Transverse colon (tissue), 4 donors: ENCODE data around the gene TRPT1. TPM values are rescaled to one million over a fixed set of nuclear protein-coding genes. Genes with fewer than 3 reads are reported as not detected.

Experiments
- DNase-seq: peaks from one replicate; pipeline ENCODE4 v3.0.0-alpha.2; 2019
- H3K27ac ChIP-seq, 4 donors: fragments of 200-600 bp; sonication (generic); 2 replicates each; pipeline ENCODE4 v1.5.1; 2016 to 2018; ENCODE audit warnings: inconsistent platforms in 4 of 4
- H3K27me3 ChIP-seq: fragments of 200-600 bp; sonication (generic); 2 replicates; pipeline ENCODE4 v1.5.1; 2017; ENCODE audit warnings: inconsistent platforms
- H3K36me3 ChIP-seq, 4 donors: fragments of 200-600 bp; sonication (generic); 2 replicates each; pipeline ENCODE4 v1.5.1; 2017 to 2019; ENCODE audit warnings: inconsistent platforms in 4 of 4
- H3K4me1 ChIP-seq, 4 donors: fragments of 200-600 bp; sonication (generic); 2 replicates each; pipeline ENCODE4 v1.5.1; 2017 to 2020; ENCODE audit warnings: inconsistent platforms in 4 of 4
- H3K4me3 ChIP-seq, 4 donors: fragments of 200-600 bp; sonication (generic); 1 replicate in 1 of 4; 2 replicates in 3 of 4; pipeline versions ENCODE4 v1.5.1 to v1.6.1; 2017 to 2019; ENCODE audit warnings: inconsistent platforms in 4 of 4
- H3K9me3 ChIP-seq, 2 donors: fragments of 200-600 bp; sonication (generic); 2 replicates each; pipeline ENCODE4 v1.5.1; 2017 to 2019; ENCODE audit warnings: inconsistent platforms in 2 of 2
- CTCF ChIP-seq, 5 experiments: fragments of 200-600 bp in 3 of 5; fragments of 450-650 bp in 2 of 5; sonication (generic) in 3 of 5; IDR thresholded peaks; 1 replicate in 2 of 5; 2 replicates in 3 of 5; pipeline ENCODE4 v1.5.1; 2016 to 2017; ENCODE audit warnings: antibody characterized with exemption in 5 of 5, inconsistent platforms in 3 of 5, mild to moderate bottlenecking in 2 of 5, moderate library complexity in 1 of 5
- EP300 ChIP-seq: sonication (generic); formaldehyde crosslinking; IDR thresholded peaks from one replicate; pipeline ENCODE4 v1.6.1; 2017; ENCODE audit warnings: antibody characterized with exemption, low read depth
- POLR2A ChIP-seq: fragments of 450-650 bp; IDR thresholded peaks from one replicate; pipeline ENCODE4 v1.6.1; 2016; ENCODE audit warnings: antibody characterized with exemption, mild to moderate bottlenecking, moderate library complexity
- POLR2AphosphoS5 ChIP-seq, 3 donors: sonication (generic); formaldehyde crosslinking; IDR thresholded peaks; one replicate each; pipeline ENCODE4 v1.6.1; 2016; ENCODE audit warnings: antibody characterized with exemption in 3 of 3
- WGBS, 2 donors: methylation state at CpG; one replicate each; pipeline ENCODE4 v1.1.5; 2018; ENCODE audit warnings: low coverage in 1 of 2; 5-methylcytosine and 5-hydroxymethylcytosine counted together
- in situ Hi-C, 4 donors: fragments of 200-750 bp; cut with MboI; loops; one replicate each; pipeline versions ENCODE4 v1.15.0 to v1.15.1; 2017; ENCODE audit warnings: low sequenced_read_pairs in 3 of 4, low pct_ligation_motif_present in 1 of 4, low pct_unique_long_range_greater_than_20kb in 1 of 4
- intact Hi-C: fragments of 100-400 bp; cut with DNase I; formaldehyde crosslinking; loops from one replicate; pipeline ENCODE4 v1.15.1; 2023; ENCODE audit warnings: low total_unique reads
- total RNA-seq, 4 donors: library from RNA; depleted of rRNA; stranded (reverse); fragments of >200 nt; gene quantifications; one replicate each; pipeline ENCODE4 v1.1.0, GENCODE V29; 2016

Gene TRPT1
- total RNA-seq, 4 donors from 2014 or later: 82.4 to 113 (median 99.1) TPM

DNA sequence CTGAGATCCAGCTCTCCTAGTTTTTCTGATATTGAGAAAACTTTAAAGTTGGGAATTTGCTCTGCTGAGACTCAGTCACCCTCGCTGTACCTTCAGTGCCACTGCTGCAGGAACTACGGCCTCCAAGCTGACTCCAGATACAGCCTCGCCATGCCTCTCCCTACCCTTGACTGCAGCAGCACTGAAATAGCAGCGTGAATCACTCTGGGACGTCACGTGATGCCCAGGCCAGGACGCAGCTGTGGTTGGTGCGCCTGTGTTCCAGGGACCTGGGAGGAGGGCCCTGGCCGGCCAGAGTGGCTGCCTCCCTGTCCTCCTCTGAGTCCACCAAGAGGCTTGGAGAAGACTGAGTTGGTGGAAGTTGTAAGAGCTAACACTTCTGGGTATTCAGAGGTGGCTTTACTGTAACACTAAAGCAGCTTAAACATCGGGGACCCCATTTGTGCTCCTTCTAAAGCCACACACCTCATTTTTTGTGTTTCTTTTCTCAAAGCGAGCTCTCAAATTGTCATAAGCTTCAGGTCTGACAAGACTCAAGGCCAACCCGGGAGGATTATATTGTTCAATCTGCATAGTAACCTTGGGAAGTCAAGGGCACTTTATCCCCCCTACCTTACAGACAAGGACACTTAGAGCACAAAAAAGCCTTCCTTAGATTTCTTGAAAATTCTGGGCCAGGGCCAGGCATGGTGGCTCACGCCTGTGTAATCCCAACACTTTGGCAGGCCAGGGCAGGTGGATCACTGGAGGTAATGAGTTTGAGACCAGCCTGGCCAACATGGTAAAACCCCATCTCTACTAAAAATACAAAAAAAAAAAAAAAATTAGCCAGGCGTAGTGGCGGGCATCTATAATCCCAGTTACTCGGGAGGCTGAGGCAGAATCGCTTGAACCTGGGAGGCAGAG lies 44.2 kb downstream of the TRPT1 start:
- Histone ChIP-seq H3K36me3 (no peaks in the 10 kb centered on the region), H3K9me3 (no peaks in the 10 kb centered on the region), H3K4me3 (no peak overlapping the region), H3K27ac (peak overlapping the region; percentile 78 to 84 (median 80)), H3K27me3 (no peaks in the 10 kb centered on the region), H3K4me1 (peaks cover 21 to 37% (median 30%) of the 10 kb centered on the region in 4 donors)
- 33 to 39% methylated on average over 1 to 17 of the region's 17 CpGs for WGBS, 2 donors
- in situ Hi-C loops (no loop called here), intact Hi-C loops (no loop called here)
- peak; percentile 97 to 99 (median 97) for TF ChIP-seq POLR2AphosphoS5 (IDR thresholded peaks at IDR 0.05)
- TF ChIP-seq EP300: no peak
- TF ChIP-seq POLR2A: peak; percentile 90
- DNase-seq: peak; percentile 93

GRCh38 chr11:64180891-64181290 lies 45.1 kb downstream of the TRPT1 start:
- no peaks in the 10 kb centered on the region for H3K36me3 ChIP-seq
- no peak for TF ChIP-seq POLR2AphosphoS5 (IDR thresholded peaks at IDR 0.05)
- H3K4me1 ChIP-seq: peaks cover 21 to 37% (median 30%) of the 10 kb centered on the region in 4 donors
- no peak for DNase-seq
- intact Hi-C loops: no loop called here
- WGBS, 2 donors: 54 to 64% methylated on average over 3 to 5 of the region's 5 CpGs
- no peaks in the 10 kb centered on the region for H3K27me3 ChIP-seq
- in situ Hi-C loops: no loop called here
- no peak overlapping the region for H3K4me3 ChIP-seq
- no peaks in the 10 kb centered on the region for H3K9me3 ChIP-seq
- peak overlapping the region; percentile 78 to 84 (median 80) for H3K27ac ChIP-seq

- no peak for DNase-seq
- H3K4me1 ChIP-seq: peaks cover 20 to 28% (median 21%) of the 10 kb centered on the region in 4 donors
- intact Hi-C loops (no loop called here), in situ Hi-C loops (no loop called here)
- H3K36me3 ChIP-seq: no peaks in the 10 kb centered on the region
- WGBS, 2 donors: 93% methylated on average over 12 of the region's 12 CpGs; no CpG with 5 or more reads in 1 of the 2 donors
- H3K27me3 ChIP-seq: no peaks in the 10 kb centered on the region
- H3K4me3 ChIP-seq: no peak overlapping the region
- H3K9me3 ChIP-seq: no peaks in the 10 kb centered on the region
- TF ChIP-seq POLR2AphosphoS5 (IDR thresholded peaks at IDR 0.05): no peak
- no peak for TF ChIP-seq POLR2A
- no peak for TF ChIP-seq CTCF (IDR thresholded peaks at IDR 0.05)
- TF ChIP-seq EP300: no peak
- no peak overlapping the region for H3K27ac ChIP-seq
Observed at GRCh38 chr11:64178951-64179639, 46.9 kb downstream of the TRPT1 start.

DNA sequence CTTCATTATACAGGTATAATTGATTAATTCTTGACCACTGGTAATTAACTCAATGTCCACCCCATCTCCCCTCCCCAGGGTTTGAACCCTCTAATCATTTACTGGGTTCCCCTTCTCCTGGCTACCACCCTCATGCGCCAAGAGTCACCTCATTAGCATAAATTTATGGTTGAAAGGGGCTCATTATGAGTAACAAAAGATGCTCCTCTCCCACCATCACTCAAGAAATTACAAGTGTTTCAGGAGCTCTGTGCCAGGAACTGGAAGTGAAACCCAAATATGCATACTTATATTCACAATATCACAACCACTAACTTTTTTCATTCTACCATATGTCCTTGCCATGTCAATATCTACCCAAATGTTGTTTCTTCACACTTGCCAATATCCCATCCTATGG lies 47.8 kb downstream of the TRPT1 start:
- Histone ChIP-seq H3K36me3 (no peaks in the 10 kb centered on the region), H3K27ac (no peak overlapping the region), H3K4me3 (no peak overlapping the region), H3K9me3 (no peaks in the 10 kb centered on the region), H3K27me3 (no peaks in the 10 kb centered on the region), H3K4me1 (peaks cover 12 to 19% (median 14%) of the 10 kb centered on the region in 4 donors)
- 67 to 78% methylated on average over 1 of the region's 1 CpG for WGBS, 2 donors
- in situ Hi-C loops: no loop called here
- no peak for DNase-seq
- intact Hi-C loops: no loop called here
- no peak for TF ChIP-seq CTCF (IDR thresholded peaks at IDR 0.05)
- no peak for TF ChIP-seq POLR2A
- TF ChIP-seq POLR2AphosphoS5 (IDR thresholded peaks at IDR 0.05): no peak
- no peak for TF ChIP-seq EP300

GRCh38 chr11:64176751-64177150 lies 49.2 kb downstream of the TRPT1 start:
- intact Hi-C loops (no loop called here), in situ Hi-C loops (no loop called here)
- WGBS, 2 donors: 86 to 100% methylated on average over 2 to 8 of the region's 8 CpGs
- peaks cover 9 to 14% (median 11%) of the 10 kb centered on the region in 4 donors for H3K4me1 ChIP-seq
- DNase-seq: no peak
- no peaks in the 10 kb centered on the region for H3K36me3 ChIP-seq
- H3K4me3 ChIP-seq: no peak overlapping the region
- no peaks in the 10 kb centered on the region for H3K27me3 ChIP-seq
- no peaks in the 10 kb centered on the region for H3K9me3 ChIP-seq
- TF ChIP-seq POLR2A (no peak), POLR2AphosphoS5 (IDR thresholded peaks at IDR 0.05) (no peak), CTCF (IDR thresholded peaks at IDR 0.05) (no peak), EP300 (no peak)
- no peak overlapping the region for H3K27ac ChIP-seq
